Hematopoietic multipotent progenitor cell treated with erythropoietin and hydrocortisone succinate and interleukin-3 and kit ligand, for 4 days (in vitro differentiated cells): ENCODE measurements around the gene HECA.
"Not testable (repeated sequence)": the region's sequence is repeated elsewhere in the genome, so short reads cannot be mapped to it uniquely, and the experiment has no call there.

Experiments
- DNase-seq: peaks from one replicate; pipeline ENCODE4 v3.0.0-alpha.2; 2015

Gene HECA

GRCh38 chr6:139165324-139165723, 30.4 kb downstream of the HECA start:
- DNase-seq: no peak

- no peak for DNase-seq
Measured at GRCh38 chr6:139166238-139166955, 31.5 kb downstream of the HECA start.

- no peak for DNase-seq
Measured at GRCh38 chr6:139166956-139167313, 32.1 kb downstream of the HECA start.

- DNase-seq: no peak
Measured at GRCh38 chr6:139172151-139172550, 37.3 kb downstream of the HECA start.

- DNase-seq: no peak
Measured at GRCh38 chr6:139172567-139172966, 37.7 kb downstream of the HECA start.

- peak; percentile 63 for DNase-seq
Measured at GRCh38 chr6:139173172-139173571, 38.3 kb downstream of the HECA start.

- DNase-seq: no peak
Measured at GRCh38 chr6:139173822-139174221, 38.9 kb downstream of the HECA start.

GRCh38 chr6:139174961-139175360, 40.1 kb downstream of the HECA start:
- no peak for DNase-seq

GRCh38 chr6:139175389-139175948, 40.6 kb downstream of the HECA start:
- DNase-seq: peak; percentile 67

- DNase-seq: no peak
Measured at GRCh38 chr6:139181236-139181635, 46.4 kb downstream of the HECA start.

- no peak for DNase-seq
Measured at GRCh38 chr6:139184047-139184446, 49.2 kb downstream of the HECA start.

GRCh38 chr6:139184459-139184858, 49.6 kb downstream of the HECA start:
- no peak for DNase-seq

GRCh38 chr6:139186242-139186641, 51.4 kb downstream of the HECA start:
- DNase-seq: no peak

- DNase-seq: no peak
Measured at GRCh38 chr6:139186692-139187091, 51.8 kb downstream of the HECA start.

GRCh38 chr6:139187489-139187888, 52.6 kb downstream of the HECA start:
- peak; percentile 70 for DNase-seq

GRCh38 chr6:139189665-139190064, 54.8 kb downstream of the HECA start:
- DNase-seq: no peak

GRCh38 chr6:139194740-139195139, 59.9 kb downstream of the HECA start:
- no peak for DNase-seq

GRCh38 chr6:139198529-139199288, 63.8 kb downstream of the HECA start:
- DNase-seq: no peak

- DNase-seq: no peak
Measured at GRCh38 chr6:139201378-139201777, 66.5 kb downstream of the HECA start.

GRCh38 chr6:139204978-139205377, 70.1 kb downstream of the HECA start:
- DNase-seq: peak; percentile 13

GRCh38 chr6:139205843-139206242, 71.0 kb downstream of the HECA start:
- DNase-seq: no peak

GRCh38 chr6:139210766-139211165, 75.9 kb downstream of the HECA start:
- DNase-seq: not testable (repeated sequence)

GRCh38 chr6:139212460-139212859, 77.6 kb downstream of the HECA start:
- DNase-seq: not testable (repeated sequence)

GRCh38 chr6:139219271-139219729, 84.4 kb downstream of the HECA start:
- DNase-seq: peak; percentile 96
